Fibroblast of lung (primary cell): ENCODE measurements around the gene PHF1. TPM values are rescaled to one million over a fixed set of nuclear protein-coding genes. Genes with fewer than 3 reads are reported as not detected.
A peak's percentile ranks its signal among the peaks of the same experiment; 100 is the strongest.

ENCODE experiments used
- DNase-seq, 2 donors: peaks; one replicate each; pipeline versions ENCODE4 v3.0.0 to v3.0.0-alpha.2; 2010; ENCODE audit warnings: low read depth in 2 of 2
- H2AFZ ChIP-seq: 2 replicates; pipeline ENCODE4 v1.5.1; 2012; ENCODE audit warnings: low read length, control low read depth, inconsistent platforms
- H3K27ac ChIP-seq: 2 replicates; pipeline ENCODE4 v1.5.1; 2011; ENCODE audit warnings: low read length, control low read depth; ENCODE audit not compliant: insufficient read depth
- H3K27me3 ChIP-seq: 2 replicates; pipeline ENCODE4 v1.5.1; 2011; ENCODE audit warnings: mild to moderate bottlenecking, low read length; ENCODE audit not compliant: control insufficient read depth, insufficient read depth
- H3K36me3 ChIP-seq: 2 replicates; pipeline ENCODE4 v1.5.1; 2011; ENCODE audit warnings: low read length; ENCODE audit not compliant: control insufficient read depth, insufficient read depth
- H3K4me1 ChIP-seq: 2 replicates; pipeline ENCODE4 v1.5.1; 2011; ENCODE audit warnings: low read length; ENCODE audit not compliant: control insufficient read depth, insufficient read depth; ENCODE audit errors: extremely low read depth
- H3K4me2 ChIP-seq: 2 replicates; pipeline ENCODE4 v1.5.1; 2011; ENCODE audit warnings: low read length, control low read depth; ENCODE audit not compliant: insufficient read depth; ENCODE audit errors: extremely low read depth
- H3K4me3 ChIP-seq, 4 experiments: fragments of 200-600 bp in 1 of 4; sonication (generic) in 1 of 4; replicated peaks in 1 of 4; 2 replicates each; pipeline ENCODE4 v1.5.1; 2011 to 2016; ENCODE audit warnings: low read length in 4 of 4, low read depth in 3 of 4, mild to moderate bottlenecking in 3 of 4, control low read depth in 2 of 4, inconsistent platforms in 1 of 4, mixed read lengths in 1 of 4; ENCODE audit not compliant: insufficient read depth in 1 of 4; ENCODE audit errors: control extremely low read depth in 1 of 4
- H3K79me2 ChIP-seq: 2 replicates; pipeline ENCODE4 v1.5.1; 2012; ENCODE audit warnings: mild to moderate bottlenecking, low read length, inconsistent platforms; ENCODE audit not compliant: control insufficient read depth, insufficient read depth
- H3K9ac ChIP-seq: 2 replicates; pipeline ENCODE4 v1.5.1; 2011; ENCODE audit warnings: mild to moderate bottlenecking, low read length, control low read depth; ENCODE audit not compliant: insufficient read depth
- H3K9me3 ChIP-seq: 2 replicates; pipeline ENCODE4 v1.5.1; 2012; ENCODE audit warnings: low read depth, low read length; ENCODE audit not compliant: control insufficient read depth, insufficient read depth
- H4K20me1 ChIP-seq: 2 replicates; pipeline ENCODE4 v1.5.1; 2011; ENCODE audit warnings: low read length; ENCODE audit not compliant: control insufficient read depth, insufficient read depth; ENCODE audit errors: extremely low read depth
- CTCF ChIP-seq, 2 donors: IDR thresholded peaks in 1 of 2; conservative IDR thresholded peaks in 1 of 2; 1 replicate in 1 of 2; 2 replicates in 1 of 2; pipeline ENCODE4 v1.5.1; 2011 to 2012; ENCODE audit warnings: low read length in 2 of 2, control low read depth in 1 of 2, inconsistent platforms in 1 of 2, low read depth in 1 of 2, mild to moderate bottlenecking in 1 of 2
- EZH2 ChIP-seq: IDR thresholded peaks from 2 replicates; pipeline ENCODE4 v1.5.1; 2012; ENCODE audit warnings: low read length, control low read depth, mild to moderate bottlenecking; ENCODE audit errors: missing control alignments
- polyA plus RNA-seq, 2 donors: library from polyadenylated mRNA; depleted of rRNA in 1 of 2; stranded (reverse) in 1 of 2; unstranded in 1 of 2; fragments of >200 nt; gene quantifications; 2 replicates each; pipeline ENCODE4 v1.2.1, GENCODE V29; 2011 to 2012; ENCODE audit warnings: missing spikeins in 1 of 2
- total RNA-seq: library from RNA; depleted of rRNA; stranded (reverse); fragments of >200 nt; gene quantifications from 2 replicates; pipeline ENCODE4 v1.2.1, GENCODE V29; 2014

The PHF1 gene
- total and polyA plus RNA-seq, 2 donors (not counting 1 experiment from before 2014, with no cell fraction given): 28.9 to 29.6 TPM

GRCh38 chr6:33452496-33452895 is 41.7 kb downstream of the PHF1 start:
- H3K36me3 ChIP-seq: peaks cover 15% of the 10 kb centered on the region
- no peak overlapping the region for H3K4me3 ChIP-seq
- H3K27ac ChIP-seq: no peak overlapping the region
- H4K20me1 ChIP-seq: no peaks in the 10 kb centered on the region
- H3K79me2 ChIP-seq: peaks cover 9% of the 10 kb centered on the region
- H3K27me3 ChIP-seq: no peaks in the 10 kb centered on the region
- peaks cover 2% of the 10 kb centered on the region for H3K4me1 ChIP-seq
- TF ChIP-seq EZH2 (no peak), CTCF (conservative IDR thresholded peaks at IDR 0.05 in 1 of 2, IDR thresholded peaks at IDR 0.05 in 1 of 2; ENCODE audit: low read depth in 1 of 2, low read length in 2 of 2) (no peak)
- H3K9me3 ChIP-seq: no peaks in the 10 kb centered on the region
- H2AFZ ChIP-seq: no peak overlapping the region
- DNase-seq: no peak
- H3K4me2 ChIP-seq: no peak overlapping the region
- H3K9ac ChIP-seq: no peak overlapping the region

GRCh38 chr6:33453393-33454008 is 42.7 kb downstream of the PHF1 start:
- no peaks in the 10 kb centered on the region for H3K9me3 ChIP-seq
- H3K4me3 ChIP-seq: peak overlapping the region; percentile 72 to 97 (median 90)
- peak overlapping the region; percentile 88 for H3K4me2 ChIP-seq
- no peaks in the 10 kb centered on the region for H3K27me3 ChIP-seq
- no peak overlapping the region for H2AFZ ChIP-seq
- H3K4me1 ChIP-seq: peaks cover 2% of the 10 kb centered on the region
- peaks cover 13% of the 10 kb centered on the region for H3K36me3 ChIP-seq
- no peaks in the 10 kb centered on the region for H4K20me1 ChIP-seq
- DNase-seq: peak in 1 of 2 donors; percentile 12
- peaks cover 9% of the 10 kb centered on the region for H3K79me2 ChIP-seq
- TF ChIP-seq CTCF (conservative IDR thresholded peaks at IDR 0.05 in 1 of 2, IDR thresholded peaks at IDR 0.05 in 1 of 2; ENCODE audit: low read depth in 1 of 2, low read length in 2 of 2): no peak
- no peak for TF ChIP-seq EZH2
- H3K9ac ChIP-seq: peak overlapping the region; percentile 71
- peak overlapping the region; percentile 62 for H3K27ac ChIP-seq

GRCh38 chr6:33454009-33454946 is 43.5 kb downstream of the PHF1 start, which contains the start of gene ZBTB9:
TSS of gene ZBTB9 (plus strand) at chr6:33454576. CDS start at chr6:33455101, 525 bp downstream.
- Histone ChIP-seq H3K4me1 (peaks cover 2% of the 10 kb centered on the region), H3K9me3 (no peaks in the 10 kb centered on the region), H2AFZ (peak within 1 kb of the TSS; percentile 86), H3K27ac (peak within 1 kb of the TSS; percentile 62), H3K4me3 (peak within 1 kb of the TSS; percentile 72 to 97 (median 90)), H3K9ac (peak within 1 kb of the TSS; percentile 71), H3K36me3 (peaks cover 9% of the 10 kb centered on the region), H4K20me1 (no peaks in the 10 kb centered on the region), H3K79me2 (peaks cover 9% of the 10 kb centered on the region), H3K4me2 (peak within 1 kb of the TSS; percentile 98), H3K27me3 (no peaks in the 10 kb centered on the region)
- TF ChIP-seq EZH2 (no peak), CTCF (conservative IDR thresholded peaks at IDR 0.05 in 1 of 2, IDR thresholded peaks at IDR 0.05 in 1 of 2; ENCODE audit: low read depth in 1 of 2, low read length in 2 of 2) (no peak)
- peak; percentile 95 for DNase-seq
